KOPT-K1 (cell line): ENCODE data around the gene PLXNA2.

Experiments
- H3K27ac ChIP-seq: fragments of 200-600 bp; sonication (generic); 2 replicates; pipeline ENCODE4 v1.5.1; 2016; ENCODE audit warnings: antibody characterized with exemption, mild to moderate bottlenecking, low read depth, low read length; ENCODE audit not compliant: poor library complexity, severe bottlenecking
- H3K36me3 ChIP-seq: fragments of 200-600 bp; sonication (generic); 2 replicates; pipeline ENCODE4 v1.5.1; 2017; ENCODE audit warnings: antibody characterized with exemption, mild to moderate bottlenecking, low read length, moderate library complexity; ENCODE audit not compliant: insufficient read depth
- H3K9me3 ChIP-seq: fragments of 200-600 bp; sonication (generic); 2 replicates; pipeline ENCODE4 v1.5.1; 2017; ENCODE audit warnings: antibody characterized with exemption, low read length, mild to moderate bottlenecking; ENCODE audit not compliant: insufficient read depth, poor library complexity, severe bottlenecking

PLXNA2 gene

GRCh38 chr1:207981976-207982375 lies 262.2 kb downstream of the PLXNA2 start:
- H3K36me3 ChIP-seq: no peaks in the 10 kb centered on the region
- no peak overlapping the region for H3K27ac ChIP-seq
- H3K9me3 ChIP-seq: no peaks in the 10 kb centered on the region

GRCh38 chr1:207978441-207978840 lies 265.7 kb downstream of the PLXNA2 start:
- no peak overlapping the region for H3K27ac ChIP-seq
- H3K9me3 ChIP-seq: no peaks in the 10 kb centered on the region
- no peaks in the 10 kb centered on the region for H3K36me3 ChIP-seq

- Histone ChIP-seq H3K9me3 (no peaks in the 10 kb centered on the region), H3K27ac (no peak overlapping the region), H3K36me3 (no peaks in the 10 kb centered on the region)
Observed at GRCh38 chr1:207977876-207978275, 266.3 kb downstream of the PLXNA2 start.

GRCh38 chr1:207973898-207974568 lies 270.2 kb downstream of the PLXNA2 start:
- H3K9me3 ChIP-seq: no peaks in the 10 kb centered on the region
- no peak overlapping the region for H3K27ac ChIP-seq
- H3K36me3 ChIP-seq: no peaks in the 10 kb centered on the region

- Histone ChIP-seq H3K9me3 (no peaks in the 10 kb centered on the region), H3K36me3 (no peaks in the 10 kb centered on the region), H3K27ac (no peak overlapping the region)
Observed at GRCh38 chr1:207972337-207972736, 271.8 kb downstream of the PLXNA2 start.
